ENCODE results near the gene BCO1.

BCO1 gene

DNA sequence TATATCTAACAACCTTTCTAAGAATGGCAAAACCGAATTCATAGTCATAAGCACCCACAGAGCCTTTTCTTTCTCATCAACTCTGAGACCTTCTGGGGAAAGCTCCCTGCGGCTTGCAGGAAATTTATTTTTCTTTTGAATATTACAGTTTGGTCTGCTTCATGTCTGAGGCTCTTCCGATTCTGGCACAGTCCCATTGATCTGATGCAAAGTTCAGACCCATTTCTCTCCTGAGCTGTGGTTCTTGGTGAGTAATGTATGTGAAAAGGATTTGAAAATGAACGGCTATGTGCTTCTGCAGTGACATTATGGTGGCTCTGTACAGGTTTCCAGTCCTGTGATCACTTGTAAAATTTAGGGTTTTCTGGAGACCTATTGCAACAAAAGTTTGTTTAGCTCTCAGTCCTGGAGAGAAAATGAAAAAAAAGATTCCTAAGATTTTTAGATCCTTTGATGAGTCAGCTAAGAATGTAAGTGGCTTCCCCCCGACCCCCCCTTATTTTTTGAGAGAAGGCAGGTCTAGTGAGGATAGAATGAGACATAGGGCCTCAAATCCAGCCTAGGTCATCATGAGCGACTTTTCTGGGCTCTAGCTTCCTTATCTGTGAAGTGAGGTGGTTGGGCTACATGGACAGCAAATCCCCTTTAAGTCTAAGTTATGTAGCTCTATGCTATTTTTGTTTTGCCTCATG, 80.9 kb downstream of the BCO1 start:
- DNase-seq = no peak

DNA sequence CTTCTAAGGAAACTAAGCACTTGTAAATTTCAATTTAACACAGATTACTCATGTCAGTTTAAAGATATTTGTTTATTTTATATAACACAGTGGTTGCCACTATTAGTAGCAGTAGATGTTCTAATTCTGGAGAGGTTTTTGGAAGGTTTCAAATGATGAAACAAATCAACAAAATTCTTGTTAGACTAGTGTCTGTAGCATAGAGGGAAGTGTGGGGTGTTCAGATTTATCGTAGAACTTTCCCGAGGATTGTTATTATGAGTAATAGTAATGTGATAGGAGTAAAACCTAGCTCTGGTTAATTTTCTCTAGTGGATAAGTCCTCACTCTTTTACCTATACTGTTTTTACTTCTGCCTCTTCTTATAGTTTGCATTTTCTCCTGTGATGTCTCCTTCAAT, 82.5 kb downstream of the BCO1 start:
- DNase-seq = no peak

DNA sequence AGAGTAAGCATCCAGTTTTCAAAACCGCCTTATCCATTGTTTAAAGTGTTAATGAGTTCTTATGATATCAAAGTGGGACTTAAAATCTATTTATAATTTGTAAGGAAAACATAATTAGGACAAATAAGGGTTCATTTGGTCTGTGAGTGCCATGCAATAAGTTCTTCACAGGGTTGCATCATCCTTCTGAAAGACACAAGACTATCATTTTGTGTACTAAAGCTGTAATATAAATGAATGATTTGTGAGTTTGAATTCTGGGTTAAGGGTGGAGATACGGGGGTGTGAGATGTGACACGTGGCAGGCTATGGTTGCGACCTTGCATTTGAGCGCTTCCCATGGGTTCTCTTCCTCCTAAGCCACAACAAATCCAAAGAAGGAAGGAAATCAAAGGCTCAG, 83.0 kb downstream of the BCO1 start:
- no peak for DNase-seq

DNA sequence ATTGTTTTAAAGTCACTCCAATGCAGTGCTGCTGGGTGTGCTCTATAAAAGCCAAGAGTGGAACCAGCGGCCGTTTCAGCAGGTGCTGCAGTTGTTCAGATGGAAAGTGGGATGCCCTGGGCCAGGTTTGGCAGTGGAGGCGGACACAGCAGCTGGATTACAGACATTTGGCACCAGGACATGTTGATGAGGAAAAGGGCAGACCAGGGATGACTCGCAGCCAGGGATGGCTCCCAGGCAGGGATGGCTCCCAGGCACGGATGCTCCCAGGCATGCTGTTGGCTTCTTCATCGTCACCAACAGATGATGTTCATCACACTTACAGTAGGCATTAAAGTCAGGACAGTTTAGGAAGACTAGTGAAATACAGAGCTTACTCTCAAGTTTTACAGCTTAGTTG, 86.3 kb downstream of the BCO1 start:
- no peak for DNase-seq

DNA sequence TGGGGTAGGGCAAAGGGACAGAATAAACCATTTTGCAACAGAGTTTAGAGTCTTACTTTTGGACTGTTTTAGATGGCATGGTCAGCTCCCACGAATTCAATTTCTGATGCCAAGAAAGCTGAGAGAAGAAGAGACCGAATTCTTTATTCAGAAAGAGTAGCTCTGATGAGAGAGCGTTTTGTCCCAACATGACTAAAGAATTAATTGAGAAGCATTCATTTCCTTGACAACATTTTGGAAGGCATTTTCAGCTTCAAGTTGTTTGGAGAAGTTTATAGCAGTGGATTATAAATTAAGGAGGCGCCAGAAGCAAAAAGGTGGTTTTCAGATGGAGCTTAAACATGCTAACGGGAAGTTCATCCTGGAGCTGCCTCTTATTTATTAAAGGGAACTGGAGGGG, 88.5 kb downstream of the BCO1 start:
- no peak for DNase-seq

DNA sequence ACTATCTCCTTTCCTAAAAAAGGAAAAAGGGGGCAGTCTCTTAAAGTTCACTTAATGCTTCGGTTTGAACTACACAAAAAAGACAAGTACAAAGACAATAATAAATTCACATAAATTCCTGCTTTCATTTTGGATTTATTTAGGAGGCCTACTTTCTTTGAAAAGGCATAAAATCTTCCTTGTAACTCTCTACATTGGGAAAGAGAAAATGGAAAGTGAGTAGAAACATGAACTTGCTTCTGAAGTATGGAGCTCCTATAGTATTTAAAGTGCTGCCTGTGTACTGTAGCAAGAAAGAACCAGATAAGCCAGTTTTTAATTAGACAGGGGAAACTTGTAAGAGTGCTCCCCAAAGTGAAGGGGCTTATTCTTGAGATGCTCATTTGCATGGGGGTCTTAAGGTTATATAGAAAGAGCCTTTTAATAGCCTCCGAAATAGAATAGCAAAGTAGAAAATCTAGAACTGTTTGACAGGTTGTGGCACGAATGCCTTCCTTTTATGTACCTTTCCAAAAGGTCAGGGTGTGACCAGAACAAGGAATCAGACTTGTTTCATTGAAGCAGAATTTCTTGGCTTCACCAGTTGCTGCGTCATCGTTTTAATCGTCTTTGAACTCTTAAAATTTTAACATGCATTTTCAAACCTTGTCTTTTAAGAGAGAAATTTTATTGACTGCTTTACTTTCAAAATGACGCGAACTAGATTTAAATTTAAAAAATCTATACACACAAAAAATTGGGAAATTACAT, 89.1 kb downstream of the BCO1 start:
- DNase-seq = no peak

DNA sequence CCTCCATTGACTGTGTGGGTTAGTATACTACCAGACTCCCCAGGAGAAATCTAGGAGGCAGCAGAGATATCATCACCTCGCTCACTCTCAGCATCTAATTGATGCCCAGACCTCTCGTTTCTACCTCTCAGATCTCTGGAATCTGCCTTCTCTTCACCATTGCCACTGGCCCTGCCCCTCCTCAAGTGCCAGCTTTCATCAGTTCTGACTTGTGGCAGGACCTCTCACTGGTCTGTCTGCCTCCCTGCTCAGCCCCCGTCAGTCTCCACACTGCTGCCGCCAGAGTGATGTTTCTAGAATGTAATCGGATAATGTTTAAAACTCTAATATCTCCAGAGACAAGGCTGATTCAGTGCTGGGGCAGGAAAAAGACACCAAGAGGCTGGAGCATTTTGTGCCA, 91.5 kb downstream of the BCO1 start:
- DNase-seq = no peak

DNA sequence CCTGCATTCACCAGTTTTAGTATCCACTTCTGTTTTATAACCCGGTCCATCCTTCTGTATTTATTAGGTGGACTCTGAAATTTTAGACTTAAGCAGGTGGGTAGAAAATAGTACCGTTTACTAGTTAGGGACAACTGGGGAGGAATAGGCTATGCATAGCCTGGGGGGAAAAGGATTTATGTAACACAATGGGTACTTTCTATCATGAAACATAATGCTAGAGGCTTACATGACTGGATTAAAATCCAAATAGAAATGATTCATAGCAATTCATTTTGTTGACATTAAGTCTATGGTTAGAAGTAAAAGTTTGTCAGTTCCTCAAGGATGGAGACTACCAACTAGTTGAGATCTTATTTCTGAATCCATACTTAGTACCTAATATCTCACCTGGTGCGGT, 94.9 kb downstream of the BCO1 start:
- DNase-seq = no peak

DNA sequence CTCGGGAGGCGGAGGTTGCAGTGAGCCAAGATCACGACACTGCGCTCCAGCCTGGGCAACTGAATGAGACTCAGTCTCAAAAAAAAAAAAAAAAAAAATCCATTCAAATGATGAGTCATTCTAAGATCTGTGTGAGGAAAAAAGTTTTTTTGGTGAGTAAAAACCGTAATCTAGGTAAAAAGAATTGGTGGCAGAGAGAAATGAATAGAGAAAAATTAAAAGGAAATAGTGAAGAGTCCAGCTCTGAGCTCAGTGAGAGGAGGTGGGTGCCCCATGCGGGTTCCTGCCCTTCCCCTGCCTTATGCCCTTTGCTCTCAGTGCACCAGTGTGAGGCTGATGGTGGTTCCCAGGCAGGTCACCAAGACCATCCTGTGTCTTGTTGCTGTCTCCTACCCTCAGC, 97.2 kb downstream of the BCO1 start:
- no peak for DNase-seq

DNA sequence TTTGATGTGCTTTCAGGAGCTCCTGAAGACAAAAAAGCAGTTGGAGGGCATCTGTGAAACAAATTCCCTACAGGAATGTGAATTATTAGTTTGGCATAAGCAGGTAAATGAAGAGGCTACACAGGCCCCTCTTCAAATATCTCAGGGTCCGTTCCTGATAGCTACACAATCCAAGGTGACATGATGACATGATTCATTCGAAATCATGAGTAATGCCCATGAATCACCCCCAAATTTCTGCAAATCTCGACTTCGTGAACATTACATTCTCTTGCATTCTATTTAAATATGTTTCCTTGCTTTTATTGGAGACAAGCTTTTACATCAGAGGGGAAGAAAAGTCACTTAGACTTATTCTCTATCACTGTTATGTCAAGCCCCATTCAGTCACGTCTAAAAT, 98.6 kb downstream of the BCO1 start:
- DNase-seq = no peak

Measured in stimulated activated naive CD4-positive, alpha-beta T cell (primary cell).